Measurements from ENCODE around the gene MAPT. TPM values are rescaled to one million over a fixed set of nuclear protein-coding genes. Genes with fewer than 3 reads are reported as not detected.

The MAPT gene
- total RNA-seq, 1 experiment from 2014 or later = 8.3 TPM

- no peak overlapping the region for H3K27ac ChIP-seq (ENCODE audit: low read depth, low read length, poor library complexity, severe bottlenecking)
- POLR2A ChIA-PET (ENCODE audit: low non-redundant PET) = no interaction called here
- no peak overlapping the region for H3K4me3 ChIP-seq (ENCODE audit: low read depth, low read length, poor library complexity, severe bottlenecking)
- DNase-seq (ENCODE audit: low spot score) = no peak
- CTCF ChIA-PET = no interaction called here
- H3K36me3 ChIP-seq (ENCODE audit: insufficient read depth, low read length, poor library complexity, severe bottlenecking) = no peaks in the 10 kb centered on the region
- no peaks in the 10 kb centered on the region for H3K4me1 ChIP-seq (ENCODE audit: insufficient read depth, low read length, poor library complexity, severe bottlenecking)
- no peaks in the 10 kb centered on the region for H3K27me3 ChIP-seq (replicated peaks; ENCODE audit: insufficient read depth, low read depth, low read length, poor library complexity)
- no peak for TF ChIP-seq EZH2 (IDR thresholded peaks at IDR 0.05; ENCODE audit: borderline replicate concordance, low read depth, low read length, poor library complexity, severe bottlenecking)
- no peak for TF ChIP-seq CTCF (conservative IDR thresholded peaks at IDR 0.05; ENCODE audit: low read depth, low read length)
- BruUV-seq (replicated peaks) = no TSS peak
- intact Hi-C loops (cut with micrococcal nuclease; ENCODE audit: unreplicated experiment) = no loop called here
- H3K9me3 ChIP-seq (ENCODE audit: low read depth, low read length, poor library complexity, severe bottlenecking) = no peaks in the 10 kb centered on the region
These were observed 7.5 kb upstream of the MAPT start for GRCh38 chr17:45886852-45887251.

- intact Hi-C loops (cut with micrococcal nuclease; ENCODE audit: unreplicated experiment) = no loop called here
- ChIA-PET CTCF (no interaction called here), POLR2A (ENCODE audit: low non-redundant PET) (no interaction called here)
- H3K27me3 ChIP-seq (replicated peaks; ENCODE audit: insufficient read depth, low read depth, low read length, poor library complexity) = no peaks in the 10 kb centered on the region
- no peak for TF ChIP-seq EZH2 (IDR thresholded peaks at IDR 0.05; ENCODE audit: borderline replicate concordance, low read depth, low read length, poor library complexity, severe bottlenecking)
- no peak for TF ChIP-seq CTCF (conservative IDR thresholded peaks at IDR 0.05; ENCODE audit: low read depth, low read length)
- no peaks in the 10 kb centered on the region for H3K36me3 ChIP-seq (ENCODE audit: insufficient read depth, low read length, poor library complexity, severe bottlenecking)
- no peak overlapping the region for H3K4me3 ChIP-seq (ENCODE audit: low read depth, low read length, poor library complexity, severe bottlenecking)
- no peaks in the 10 kb centered on the region for H3K4me1 ChIP-seq (ENCODE audit: insufficient read depth, low read length, poor library complexity, severe bottlenecking)
- no peak for DNase-seq (ENCODE audit: low spot score)
- no TSS peak for BruUV-seq (replicated peaks)
- no peak overlapping the region for H3K27ac ChIP-seq (ENCODE audit: low read depth, low read length, poor library complexity, severe bottlenecking)
- no peaks in the 10 kb centered on the region for H3K9me3 ChIP-seq (ENCODE audit: low read depth, low read length, poor library complexity, severe bottlenecking)
These were observed 6.0 kb upstream of the MAPT start for GRCh38 chr17:45888392-45888791.

- TF ChIP-seq CTCF (conservative IDR thresholded peaks at IDR 0.05; ENCODE audit: low read depth, low read length) = no peak
- no peak for TF ChIP-seq EZH2 (IDR thresholded peaks at IDR 0.05; ENCODE audit: borderline replicate concordance, low read depth, low read length, poor library complexity, severe bottlenecking)
- DNase-seq (ENCODE audit: low spot score) = no peak
- Histone ChIP-seq H3K27ac (ENCODE audit: low read depth, low read length, poor library complexity, severe bottlenecking) (no peak overlapping the region), H3K4me3 (ENCODE audit: low read depth, low read length, poor library complexity, severe bottlenecking) (no peak overlapping the region), H3K36me3 (ENCODE audit: insufficient read depth, low read length, poor library complexity, severe bottlenecking) (no peaks in the 10 kb centered on the region), H3K27me3 (replicated peaks; ENCODE audit: insufficient read depth, low read depth, low read length, poor library complexity) (no peaks in the 10 kb centered on the region), H3K9me3 (ENCODE audit: low read depth, low read length, poor library complexity, severe bottlenecking) (no peaks in the 10 kb centered on the region), H3K4me1 (ENCODE audit: insufficient read depth, low read length, poor library complexity, severe bottlenecking) (no peaks in the 10 kb centered on the region)
- POLR2A ChIA-PET (ENCODE audit: low non-redundant PET) = no interaction called here
- BruUV-seq (replicated peaks) = no TSS peak
- CTCF ChIA-PET = no interaction called here
- intact Hi-C loops (cut with micrococcal nuclease; ENCODE audit: unreplicated experiment) = no loop called here
These were observed 4.8 kb upstream of the MAPT start for GRCh38 chr17:45889579-45889978.

Data from A673 (cell line).